Astrocyte of the spinal cord (primary cell): ENCODE measurements around the gene UMOD.

Experiments
- DNase-seq: peaks from one replicate; pipeline ENCODE4 v3.0.0; 2011; ENCODE audit warnings: low read depth, low spot score
- H3K4me3 ChIP-seq: 2 replicates; pipeline ENCODE4 v1.5.1; 2011; ENCODE audit warnings: low read depth, mild to moderate bottlenecking, low read length, moderate library complexity
- in situ Hi-C: cut with HindIII; loops from 2 replicates; pipeline ENCODE4 v1.10.0; 2017; ENCODE audit warnings: low sequenced_read_pairs
- TF ChIP-seq, protein P1 (sequence below): IDR thresholded peaks from 2 replicates; pipeline ENCODE4 v1.5.1; 2012; ENCODE audit warnings: low read depth, mild to moderate bottlenecking, low read length, inconsistent platforms

Gene UMOD

GRCh38 chr16:20334396-20334795 lies 18.1 kb downstream of the UMOD start:
- H3K4me3 ChIP-seq = no peak overlapping the region
- DNase-seq = no peak
- in situ Hi-C loops = no loop called here
- TF ChIP-seq, protein P1, sequence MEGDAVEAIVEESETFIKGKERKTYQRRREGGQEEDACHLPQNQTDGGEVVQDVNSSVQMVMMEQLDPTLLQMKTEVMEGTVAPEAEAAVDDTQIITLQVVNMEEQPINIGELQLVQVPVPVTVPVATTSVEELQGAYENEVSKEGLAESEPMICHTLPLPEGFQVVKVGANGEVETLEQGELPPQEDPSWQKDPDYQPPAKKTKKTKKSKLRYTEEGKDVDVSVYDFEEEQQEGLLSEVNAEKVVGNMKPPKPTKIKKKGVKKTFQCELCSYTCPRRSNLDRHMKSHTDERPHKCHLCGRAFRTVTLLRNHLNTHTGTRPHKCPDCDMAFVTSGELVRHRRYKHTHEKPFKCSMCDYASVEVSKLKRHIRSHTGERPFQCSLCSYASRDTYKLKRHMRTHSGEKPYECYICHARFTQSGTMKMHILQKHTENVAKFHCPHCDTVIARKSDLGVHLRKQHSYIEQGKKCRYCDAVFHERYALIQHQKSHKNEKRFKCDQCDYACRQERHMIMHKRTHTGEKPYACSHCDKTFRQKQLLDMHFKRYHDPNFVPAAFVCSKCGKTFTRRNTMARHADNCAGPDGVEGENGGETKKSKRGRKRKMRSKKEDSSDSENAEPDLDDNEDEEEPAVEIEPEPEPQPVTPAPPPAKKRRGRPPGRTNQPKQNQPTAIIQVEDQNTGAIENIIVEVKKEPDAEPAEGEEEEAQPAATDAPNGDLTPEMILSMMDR = no peak

- no peak overlapping the region for H3K4me3 ChIP-seq
- DNase-seq = no peak
- in situ Hi-C loops = no loop called here
- TF ChIP-seq, protein P1 = no peak
Measured at GRCh38 chr16:20333120-20333519, 19.4 kb downstream of the UMOD start.

- TF ChIP-seq, protein P1 = no peak
- in situ Hi-C loops = no loop called here
- H3K4me3 ChIP-seq = no peak overlapping the region
- DNase-seq = no peak
Measured at GRCh38 chr16:20332411-20332810, 20.1 kb downstream of the UMOD start.

DNA sequence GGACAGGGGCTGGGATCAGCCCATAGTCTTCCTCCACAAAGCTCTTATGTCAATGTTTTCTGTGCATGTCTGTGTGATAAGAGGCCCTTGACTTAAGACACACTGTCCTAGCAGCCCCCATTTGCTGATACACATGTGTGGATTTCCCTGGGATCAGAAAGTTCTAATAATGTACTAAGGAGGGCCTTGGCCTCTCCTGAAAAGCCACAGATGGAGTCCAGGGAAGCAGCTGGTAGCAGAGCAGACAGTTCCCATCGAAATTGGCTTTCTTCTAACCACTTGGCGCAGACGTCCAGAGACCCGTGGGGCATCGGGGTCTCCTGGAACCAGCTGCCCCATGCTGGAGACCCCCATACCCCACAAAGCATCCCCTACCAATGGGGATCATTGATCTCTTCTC lies 20.9 kb downstream of the UMOD start:
- in situ Hi-C loops = no loop called here
- no peak for DNase-seq
- TF ChIP-seq, protein P1 = no peak
- no peak overlapping the region for H3K4me3 ChIP-seq

- TF ChIP-seq, protein P1 = no peak
- DNase-seq = no peak
- no peak overlapping the region for H3K4me3 ChIP-seq
- in situ Hi-C loops = no loop called here
Measured at GRCh38 chr16:20329392-20330138, 22.9 kb downstream of the UMOD start.

- in situ Hi-C loops = no loop called here
- TF ChIP-seq, protein P1 = no peak
- no peak within 1 kb of the TSS for H3K4me3 ChIP-seq
- DNase-seq = no peak
Measured at GRCh38 chr16:20327444-20328041, 25.0 kb downstream of the UMOD start, which contains the start of gene GP2. Gene GP2, minus strand, starts transcription at chr16:20327513. Its CDS starts 1,082 bp downstream, at chr16:20326431.
